CD4-positive, alpha-beta T cell treated with Interleukin-21 for 1 hour (primary cell): Measurements from ENCODE around the gene HSPA1B.
A peak's percentile ranks its signal among the peaks of the same experiment; 100 is the strongest.
"Not testable (repeated sequence)": the region's sequence is repeated elsewhere in the genome, so short reads cannot be mapped to it uniquely, and the experiment has no call there.

Experiments used
- DNase-seq: peaks from one replicate; pipeline ENCODE4 v3.0.0-alpha.2; 2020

The HSPA1B gene

DNA sequence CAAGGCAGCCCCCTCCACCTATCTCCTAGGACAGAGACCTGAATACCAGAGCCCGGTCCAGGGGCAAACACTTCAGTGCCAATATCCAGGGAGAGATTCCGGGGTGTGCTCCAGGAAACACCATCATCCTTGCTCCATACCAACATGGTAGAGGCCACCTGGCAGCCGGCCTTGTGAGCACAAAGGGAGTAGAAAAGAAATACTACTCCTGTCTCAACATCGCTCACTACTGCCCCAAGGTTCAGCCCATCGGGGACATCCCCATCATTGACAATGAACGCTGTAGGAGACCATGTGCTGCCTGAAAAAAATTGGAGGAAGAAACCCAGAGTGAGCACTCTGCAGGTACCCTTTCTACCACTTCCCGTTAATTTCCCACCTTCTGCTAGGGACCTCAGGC, 33.6 kb downstream of the HSPA1B start:
- DNase-seq, result no peak

DNA sequence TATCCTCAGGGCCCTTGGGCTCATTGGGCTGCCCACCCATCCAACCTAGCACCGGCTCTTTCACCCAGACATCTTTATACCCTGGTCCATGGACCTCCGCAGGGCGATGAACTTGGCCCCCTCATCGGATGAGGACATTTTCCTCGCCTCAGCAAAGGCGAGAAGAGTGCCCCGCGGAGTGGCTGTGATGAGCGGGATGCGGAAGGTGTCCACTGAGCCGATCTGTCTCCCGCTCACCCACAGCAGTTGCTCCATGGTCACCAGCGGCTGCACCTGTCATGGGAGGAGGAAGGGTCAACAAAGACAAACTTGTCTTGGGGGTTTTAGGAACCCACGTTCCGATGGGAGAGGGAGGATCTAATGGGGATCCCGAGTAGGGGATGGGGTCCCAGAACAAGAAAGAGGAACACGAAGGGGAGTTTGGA, 34.4 kb downstream of the HSPA1B start:
- DNase-seq, result no peak

DNA sequence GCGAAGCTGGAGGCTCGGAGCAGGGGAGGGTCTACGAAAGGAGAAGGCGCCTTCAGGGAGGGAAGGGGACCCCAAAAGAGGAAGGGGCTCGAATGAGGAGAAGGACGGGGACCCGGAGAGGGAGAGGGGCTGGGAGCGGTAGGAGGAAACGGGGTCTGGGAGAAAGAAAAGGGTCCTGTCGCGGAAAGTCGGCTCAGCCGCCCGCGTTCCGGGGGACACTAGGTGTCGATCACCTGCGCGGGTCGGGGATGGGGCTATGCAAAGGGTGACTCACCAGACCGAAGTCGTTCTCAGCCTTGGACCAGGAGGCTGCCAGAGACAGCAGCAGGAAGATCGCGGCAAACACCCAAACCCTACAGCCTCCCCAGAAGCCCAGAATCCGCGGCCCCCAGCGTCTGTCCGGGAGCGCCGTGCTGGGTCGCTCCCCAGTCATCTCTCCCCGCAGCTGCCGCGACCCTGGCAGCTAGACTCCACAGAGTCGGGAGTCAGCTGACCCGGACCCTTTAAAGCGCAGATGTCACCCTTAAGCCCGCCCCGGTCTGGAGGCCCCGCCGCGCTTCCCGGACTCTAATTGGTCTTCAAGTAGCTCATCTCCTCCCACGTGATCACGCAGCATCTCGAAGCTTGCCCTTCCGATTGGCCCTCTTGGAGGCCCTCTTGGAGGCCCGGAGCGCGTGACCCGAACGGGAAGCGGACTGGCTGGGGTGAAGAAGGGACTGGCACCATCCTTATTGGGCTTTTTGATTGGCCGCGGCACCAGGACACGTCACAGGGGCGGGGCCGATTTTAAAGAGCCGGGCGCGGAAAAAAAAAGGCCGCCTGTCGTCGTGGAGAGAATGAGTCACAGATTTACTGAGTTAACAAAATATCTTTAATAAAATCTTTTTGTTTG, 35.1 kb downstream of the HSPA1B start, which contains the start of gene NEU1:
Gene NEU1 (minus strand): TSS at position 478 of the 892 bp plus-strand sequence. CDS start 45 bp downstream, at position 433.
- peak; percentile 100 for DNase-seq

DNA sequence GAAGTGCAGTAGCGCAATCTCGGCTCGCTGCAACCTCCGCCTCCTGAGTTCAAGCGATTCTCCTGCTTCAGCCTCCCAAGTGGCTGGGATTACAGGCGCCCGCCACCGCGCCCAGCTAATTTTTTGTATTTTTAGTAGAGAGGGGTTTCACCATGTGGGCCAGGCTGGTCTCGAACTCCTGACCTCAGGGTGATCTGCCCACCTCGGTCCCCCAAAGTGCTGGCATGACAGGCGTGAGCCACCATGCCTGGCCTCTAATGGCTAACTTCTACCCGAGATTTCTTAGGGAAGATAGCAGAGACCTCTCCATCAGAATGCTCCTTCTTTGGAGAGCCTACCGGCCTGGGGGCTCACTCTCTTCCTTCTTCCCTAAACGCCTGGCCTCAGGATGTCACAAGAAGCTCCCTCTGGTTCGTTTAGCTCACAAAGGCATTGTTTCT, 36.6 kb downstream of the HSPA1B start:
- DNase-seq, result not testable (repeated sequence)

DNA sequence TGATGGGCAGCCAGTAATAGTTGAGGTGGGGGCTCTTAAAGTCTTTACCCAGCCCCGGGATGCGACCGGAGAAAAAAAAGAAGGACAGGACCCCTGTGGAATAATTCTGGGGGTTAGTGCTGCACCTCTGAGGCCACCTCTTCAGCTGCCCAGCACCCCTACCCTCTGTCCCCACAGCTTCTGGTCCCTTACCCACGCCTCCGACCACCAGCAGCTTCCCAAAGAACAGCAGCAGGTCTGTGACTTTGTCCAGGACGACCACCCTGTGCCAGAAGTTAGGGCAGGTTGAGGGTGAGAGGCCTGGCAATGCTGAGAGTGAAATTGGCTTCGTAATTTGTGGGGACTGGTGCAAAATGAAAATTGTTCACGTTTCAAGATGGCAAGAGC, 37.3 kb downstream of the HSPA1B start:
- DNase-seq, result no peak

DNA sequence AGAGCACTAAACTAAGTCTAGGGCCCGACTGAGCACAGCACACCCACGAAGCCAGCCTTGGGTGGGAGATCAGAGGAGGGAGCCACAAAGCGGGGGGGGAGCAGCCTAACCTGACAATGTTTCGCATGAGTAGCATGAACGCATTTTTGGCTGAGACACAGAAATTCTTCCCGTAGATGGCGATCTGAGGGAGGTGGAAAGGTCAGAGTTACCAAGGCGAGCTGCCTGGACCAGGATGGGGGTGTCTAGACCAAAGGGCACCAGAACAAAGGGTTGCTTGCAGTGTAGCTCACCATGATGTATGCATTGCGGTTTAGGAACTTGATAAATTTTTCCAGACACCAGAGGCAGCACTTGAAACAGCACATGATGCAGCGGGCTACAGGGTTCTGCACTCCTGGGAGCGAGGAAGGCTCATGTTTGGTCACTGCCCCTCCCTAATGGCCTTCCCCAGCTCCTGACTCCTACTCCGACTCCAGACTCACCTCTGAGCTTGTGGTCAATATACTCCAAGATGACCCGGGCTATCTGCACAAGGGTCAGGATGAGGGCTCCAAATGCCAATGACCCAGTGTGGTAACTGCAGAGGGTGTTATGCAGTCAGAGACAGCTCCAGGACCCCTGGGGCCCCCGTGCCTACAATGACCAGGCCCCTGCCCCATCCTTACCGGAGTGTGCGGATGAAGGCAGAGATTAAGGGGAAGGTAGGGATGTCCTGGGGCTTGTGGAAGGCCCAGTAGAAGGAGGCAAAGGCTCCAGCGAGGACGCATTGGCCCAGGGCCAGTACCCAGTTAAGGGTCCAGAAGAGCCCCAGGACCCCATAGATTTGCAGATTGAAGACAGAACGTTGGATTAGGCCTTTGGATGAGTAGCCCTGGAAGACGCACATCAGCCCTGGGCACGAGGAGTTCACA, 37.9 kb downstream of the HSPA1B start:
- no peak for DNase-seq

DNA sequence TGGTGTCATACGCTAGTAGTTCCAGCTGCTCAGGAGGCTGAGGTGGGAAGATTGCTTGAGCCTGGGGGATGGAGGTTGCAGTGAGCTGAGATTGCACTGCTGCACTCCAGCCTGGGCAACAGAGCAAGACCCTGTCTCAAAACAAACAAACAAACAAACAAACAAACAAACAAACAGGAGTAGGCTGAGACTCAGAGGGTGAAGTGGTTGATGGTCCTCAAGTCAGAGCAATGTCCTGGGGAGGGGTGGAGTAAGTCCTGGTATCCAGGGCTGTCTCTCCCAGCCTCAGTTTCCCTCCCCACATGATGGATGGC, 41.1 kb downstream of the HSPA1B start:
- not testable (repeated sequence) for DNase-seq

DNA sequence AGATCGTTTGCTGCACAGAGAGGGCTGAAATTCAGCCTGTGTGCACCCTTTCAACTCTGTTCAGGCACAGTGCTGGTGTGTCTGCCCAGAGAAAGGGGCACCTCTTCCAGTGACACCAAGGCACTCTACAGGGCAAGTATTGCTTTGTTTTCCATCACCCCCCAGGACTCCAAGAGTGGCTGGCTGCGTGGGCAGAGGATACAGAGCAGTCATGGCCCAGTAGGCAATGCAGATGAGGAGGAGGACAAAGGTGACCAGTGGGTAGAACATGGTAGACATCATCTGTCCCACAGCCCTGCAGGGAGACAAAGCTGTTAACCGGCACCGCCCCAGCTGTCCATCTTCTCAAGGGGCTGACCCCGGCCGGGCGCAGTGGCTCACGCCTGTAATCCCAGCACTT, 41.8 kb downstream of the HSPA1B start:
- DNase-seq, result no peak

DNA sequence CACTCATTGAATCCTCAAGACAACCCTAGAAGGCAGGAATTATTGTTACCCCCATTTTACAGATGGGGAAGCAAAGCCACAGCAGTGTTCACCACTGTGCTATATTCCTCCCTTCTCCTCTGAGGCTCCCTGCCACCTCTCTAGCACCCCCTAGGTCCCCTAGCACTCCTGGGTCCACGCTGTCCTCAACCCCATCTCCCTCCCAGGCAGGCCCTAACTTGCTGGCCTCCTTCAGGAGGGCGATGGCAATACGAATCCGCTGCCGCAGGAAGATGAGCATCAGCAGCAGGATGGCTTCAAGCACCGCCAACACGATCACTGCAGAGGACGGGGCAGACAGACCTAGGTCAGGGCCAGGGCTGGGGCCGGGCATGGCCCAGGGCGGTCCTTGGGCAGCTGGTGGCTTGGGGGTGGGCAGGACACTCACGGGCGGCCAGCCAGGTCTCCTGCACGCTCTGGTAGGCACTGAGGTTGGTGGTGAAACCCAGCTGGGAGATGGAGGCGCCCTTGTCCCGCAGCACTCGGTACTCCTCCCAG, 42.9 kb downstream of the HSPA1B start:
- no peak for DNase-seq

DNA sequence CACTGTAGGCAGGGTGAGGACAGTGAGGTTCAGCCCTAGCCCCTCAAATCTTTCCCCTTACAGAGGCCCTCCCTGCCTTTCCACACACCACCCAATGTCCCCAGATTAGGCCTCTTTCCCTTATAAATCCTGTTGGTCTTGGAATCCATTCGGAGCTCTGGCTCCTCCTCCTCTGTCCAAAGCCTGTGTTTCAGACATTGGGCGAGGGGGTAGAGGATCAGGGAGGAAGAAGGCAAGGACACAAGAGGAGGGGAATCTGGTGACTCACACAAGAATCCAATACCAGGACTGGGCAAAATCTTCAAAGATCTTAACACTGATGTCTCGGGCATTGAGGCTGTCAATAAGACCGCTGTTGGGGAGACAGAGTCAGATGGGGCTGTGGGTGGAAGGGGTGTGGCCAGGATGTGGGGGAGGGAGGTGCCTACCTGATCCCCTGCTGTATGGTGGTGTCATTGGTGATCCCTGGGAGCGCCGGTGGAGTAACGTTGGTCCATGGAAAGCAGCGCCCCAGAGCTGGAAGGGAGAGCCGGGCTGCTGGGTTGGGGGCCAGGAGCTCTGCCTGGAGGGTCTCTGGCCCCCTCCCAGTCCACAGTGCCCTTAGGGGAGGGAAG, 43.6 kb downstream of the HSPA1B start:
- DNase-seq, result no peak

DNA sequence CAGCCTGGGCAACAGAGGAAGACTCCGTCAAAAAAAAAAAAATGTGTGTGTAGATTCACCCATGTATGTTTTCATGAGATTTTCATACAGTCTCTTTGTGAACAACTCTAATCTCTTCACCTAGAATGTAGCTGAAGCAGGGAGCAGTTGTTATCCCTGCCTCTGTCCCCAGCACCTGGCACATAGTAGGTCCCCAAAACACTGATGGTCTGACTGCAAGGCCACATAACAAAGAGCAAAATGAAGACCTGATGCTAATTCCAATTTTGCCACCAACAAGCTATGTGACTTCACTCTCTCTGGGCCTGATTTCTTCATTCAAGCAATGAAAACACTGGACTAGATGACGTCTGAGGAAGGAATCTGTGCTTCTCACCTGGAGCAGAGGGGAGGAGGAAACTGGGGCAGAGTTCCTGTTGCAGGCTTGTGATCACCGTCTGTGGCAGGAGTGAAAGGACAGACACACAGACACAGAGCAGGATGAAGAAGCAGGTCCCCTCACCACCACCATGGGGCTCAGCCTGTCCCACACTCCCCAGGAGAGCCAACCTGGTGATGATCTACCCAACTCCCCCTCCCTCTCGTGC, 46.6 kb downstream of the HSPA1B start:
- DNase-seq, result no peak

DNA sequence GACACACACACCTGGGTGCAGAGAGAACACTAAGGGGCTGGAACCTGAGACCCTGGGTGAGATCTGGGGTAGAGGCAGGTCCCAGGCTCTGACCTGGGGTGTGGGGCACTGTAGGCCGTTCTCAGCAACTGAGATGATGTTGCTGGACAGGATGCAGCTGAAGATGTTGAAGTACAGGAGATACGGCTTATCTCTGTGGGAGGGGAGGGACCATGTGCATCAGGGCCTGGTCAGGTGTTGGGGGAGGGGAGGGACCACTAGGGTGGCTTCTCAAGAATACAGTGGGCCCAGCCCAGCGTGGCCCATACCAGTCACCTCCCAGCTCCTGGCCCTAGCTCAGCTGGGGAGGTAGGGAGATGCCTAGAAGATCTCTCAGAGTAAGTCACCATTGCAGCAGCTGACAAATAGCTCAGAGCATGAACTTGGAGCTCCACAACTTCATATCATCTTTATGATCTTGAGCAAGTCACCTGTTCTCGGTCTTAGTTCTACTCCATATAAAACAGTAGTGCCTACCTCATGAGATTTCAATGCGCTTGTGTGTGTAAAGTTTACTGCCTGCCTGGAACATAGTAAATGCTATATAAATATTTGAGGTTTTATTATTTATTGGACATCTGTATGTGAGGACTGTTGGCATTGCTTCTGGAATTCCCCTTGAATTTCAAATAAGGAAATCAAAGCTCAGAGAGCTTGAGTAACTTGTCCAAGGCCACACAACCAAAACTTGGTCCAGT, 47.5 kb downstream of the HSPA1B start:
- no peak for DNase-seq

DNA sequence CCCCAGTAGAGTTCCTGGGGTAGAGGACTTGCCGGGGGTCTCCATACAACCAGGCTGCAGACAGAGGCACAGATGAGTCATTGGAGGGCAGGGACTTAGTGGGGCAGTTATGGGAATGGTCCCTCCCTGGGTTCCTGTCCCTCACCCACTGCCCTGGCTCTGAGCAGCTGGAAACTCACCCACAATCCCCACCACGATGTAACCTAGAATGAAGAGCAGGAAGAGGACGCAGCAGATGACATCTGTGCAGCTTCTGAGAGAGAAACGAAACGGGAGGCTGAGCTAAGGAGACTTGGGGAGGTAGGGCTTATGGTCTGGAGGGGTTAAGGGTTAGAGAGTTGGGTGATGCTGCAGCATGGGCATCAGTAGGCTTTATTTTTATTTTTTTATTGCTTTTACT, 48.3 kb downstream of the HSPA1B start:
- no peak for DNase-seq

DNA sequence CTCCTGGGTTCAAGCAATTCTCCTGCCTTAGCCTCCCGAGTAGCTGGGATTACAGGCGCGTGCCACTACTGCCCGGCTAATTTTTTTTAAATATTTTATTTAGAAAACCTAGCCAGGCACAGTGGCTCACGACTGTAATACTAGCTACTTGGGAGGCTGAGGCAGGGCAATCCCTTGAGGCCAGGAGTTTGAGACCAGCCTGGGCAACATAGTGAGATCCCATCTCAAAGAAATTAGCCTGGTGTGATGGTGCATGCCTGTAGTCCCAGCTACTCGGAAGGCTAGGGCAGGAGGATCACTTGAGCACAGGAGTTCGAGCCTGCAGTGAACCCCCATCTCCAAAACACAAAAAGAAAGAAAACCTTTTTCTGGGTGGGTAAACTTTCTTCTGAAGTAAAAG, 48.8 kb downstream of the HSPA1B start:
- no peak for DNase-seq

DNA sequence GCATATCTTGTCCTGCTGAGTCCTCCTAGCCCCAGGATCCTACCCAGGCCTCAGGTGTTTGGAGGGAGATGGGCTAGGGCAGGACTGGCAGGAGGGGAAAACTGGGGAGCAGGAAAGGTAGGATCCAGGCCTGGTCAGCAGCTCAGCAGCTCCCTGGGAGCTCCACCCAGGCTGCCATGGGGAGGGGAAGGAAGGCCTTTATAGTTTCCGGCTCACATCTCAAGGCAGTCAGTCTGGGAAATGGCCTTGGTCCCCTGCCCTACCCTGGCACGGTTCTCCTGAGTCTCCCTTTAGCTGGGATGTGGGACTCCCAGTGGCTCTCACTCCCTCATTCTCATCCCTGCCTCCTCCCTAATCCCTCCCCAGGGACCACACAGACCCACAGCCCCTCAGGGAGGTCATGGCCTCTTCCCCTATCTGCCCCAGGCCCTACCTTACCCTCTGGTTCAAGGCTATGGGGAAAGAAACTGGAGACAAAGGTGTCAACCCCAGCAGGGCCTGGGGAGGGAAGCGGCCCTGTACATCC, 49.6 kb downstream of the HSPA1B start:
- DNase-seq, result no peak

DNA sequence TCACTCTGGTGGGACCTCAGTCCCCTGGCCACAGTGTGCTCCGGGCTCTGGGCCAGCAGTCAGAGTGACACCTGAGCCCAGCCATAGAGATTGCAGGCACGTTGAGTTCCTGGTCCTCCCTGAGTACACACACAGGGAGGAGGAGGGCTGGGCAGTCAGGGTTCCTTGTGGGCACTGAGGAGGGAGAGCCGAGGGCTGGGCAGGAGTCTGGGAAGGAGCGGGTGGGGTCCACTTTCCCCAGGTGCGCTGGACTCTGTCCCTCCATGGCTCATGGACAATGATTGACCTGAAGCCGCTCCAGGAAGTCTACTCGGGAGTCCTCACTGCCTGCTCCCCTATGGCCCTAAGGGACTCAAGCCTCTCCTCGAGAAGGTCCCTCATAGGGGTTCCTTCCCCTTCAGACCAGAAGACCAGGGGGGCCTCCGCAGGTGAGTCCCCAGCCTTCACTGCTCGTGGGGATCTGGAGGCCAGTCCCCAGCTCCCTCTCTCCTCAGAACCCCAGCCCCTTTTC, 50.2 kb downstream of the HSPA1B start:
- DNase-seq, result no peak

DNA sequence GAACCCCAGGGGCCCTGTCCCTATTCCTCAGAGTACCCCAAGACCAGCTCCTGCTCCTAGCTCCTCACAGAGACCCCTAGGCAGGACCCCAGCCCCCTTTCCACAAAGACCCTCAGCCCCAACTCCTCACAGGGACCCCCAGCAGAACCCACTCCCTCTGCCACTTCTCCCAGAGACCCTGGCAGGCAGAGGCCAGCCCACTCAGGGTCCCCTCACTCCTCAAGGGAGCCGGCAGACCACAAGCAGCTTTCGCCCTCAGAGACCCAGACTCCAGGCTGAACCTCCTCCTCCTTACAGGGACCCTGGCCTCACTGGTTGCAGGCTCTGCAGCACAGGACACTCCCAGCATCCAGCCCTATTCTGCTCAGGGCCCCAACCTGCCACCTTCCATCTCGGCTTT, 50.7 kb downstream of the HSPA1B start:
- DNase-seq, result no peak

DNA sequence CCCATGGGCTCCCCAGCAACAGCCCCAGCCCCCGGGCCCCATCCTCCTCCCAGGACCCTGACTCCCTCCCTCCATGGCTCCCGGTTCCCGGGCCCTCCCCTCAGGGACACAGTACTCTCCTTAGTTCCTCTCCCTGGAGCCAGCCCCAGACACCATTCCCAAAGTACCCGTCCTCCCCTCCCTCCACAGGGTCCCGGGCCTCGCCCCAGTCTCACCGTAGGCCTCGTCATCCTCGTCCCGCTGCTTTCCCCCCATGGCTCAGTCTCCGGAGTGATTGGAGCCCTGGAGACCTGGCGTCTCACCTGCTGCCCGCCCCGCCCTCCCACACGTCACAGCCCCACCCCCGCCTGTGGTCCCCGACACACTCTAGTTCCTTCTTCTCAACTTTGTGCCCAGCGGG, 51.2 kb downstream of the HSPA1B start, which contains the start of gene SLC44A4:
Gene SLC44A4 (minus strand): TSS at position 272 of the 400 bp plus-strand sequence. CDS start 17 bp downstream, at position 255.
- DNase-seq, result no peak

DNA sequence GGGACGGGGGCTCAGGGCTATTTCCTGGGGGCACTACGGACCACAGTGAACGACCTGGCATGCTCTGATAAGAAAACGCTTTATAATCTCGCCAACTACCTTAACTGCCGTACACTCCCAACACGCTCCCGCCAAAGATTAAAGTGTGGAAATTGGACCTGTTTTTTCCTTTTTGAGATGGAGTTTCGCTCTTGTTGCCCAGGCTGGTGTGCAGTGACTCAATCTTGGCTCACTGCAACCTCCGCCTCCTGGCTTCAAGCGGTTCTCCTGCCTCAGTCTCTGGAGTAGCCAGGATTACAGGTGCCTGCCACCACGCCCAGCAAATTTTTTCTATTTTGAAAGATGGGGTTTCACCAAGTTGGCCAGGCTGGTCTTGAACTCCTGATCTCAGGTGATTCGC, 51.6 kb downstream of the HSPA1B start:
- no peak for DNase-seq
